Endothelial cell (in vitro differentiated cells): ENCODE results near the gene DPP9. TPM values are rescaled to one million over a fixed set of nuclear protein-coding genes. Genes with fewer than 3 reads are reported as not detected.

Experiments used
- DNase-seq: peaks from one replicate; pipeline ENCODE4 v3.0.0; 2021; ENCODE audit warnings: low spot score
- H3K27ac Mint-ChIP-seq: one replicate; pipeline ENCODE4 v1.8.0; 2021; ENCODE audit warnings: mixed read lengths, inconsistent platforms; ENCODE audit not compliant: unreplicated experiment
- H3K27me3 Mint-ChIP-seq: one replicate; pipeline ENCODE4 v1.8.0; 2021; ENCODE audit warnings: mild to moderate bottlenecking, moderate library complexity, mixed read lengths, inconsistent platforms; ENCODE audit not compliant: unreplicated experiment
- H3K36me3 Mint-ChIP-seq: one replicate; pipeline ENCODE4 v1.8.0; 2021; ENCODE audit warnings: mild to moderate bottlenecking, low read depth, mixed read lengths, inconsistent platforms; ENCODE audit not compliant: unreplicated experiment
- H3K4me1 Mint-ChIP-seq: one replicate; pipeline ENCODE4 v1.8.0; 2021; ENCODE audit warnings: mild to moderate bottlenecking, mixed read lengths, inconsistent platforms; ENCODE audit not compliant: unreplicated experiment
- H3K4me3 Mint-ChIP-seq: one replicate; pipeline ENCODE4 v1.8.0; 2021; ENCODE audit warnings: mild to moderate bottlenecking, mixed read lengths, inconsistent platforms; ENCODE audit not compliant: unreplicated experiment
- H3K9me3 Mint-ChIP-seq: one replicate; pipeline ENCODE4 v1.8.0; 2021; ENCODE audit warnings: mixed read lengths, inconsistent platforms; ENCODE audit not compliant: unreplicated experiment
- CTCF ChIP-seq: fragments of 200-600 bp; sonication (generic); IDR thresholded peaks from one replicate; pipeline ENCODE4 v1.5.0; 2021; ENCODE audit warnings: antibody characterized with exemption; ENCODE audit not compliant: unreplicated experiment
- total RNA-seq: library from RNA; stranded (reverse); fragmentation: NEBNext Ultra II Directional; extraction: Animal tissue kit (Norgen Biotek cat#: 25700); gene quantifications from one replicate; pipeline ENCODE4 v1.2.1, GENCODE V29; 2021; ENCODE audit not compliant: unreplicated experiment

DPP9 gene
- total RNA-seq, 1 donor from 2014 or later = 63.3 TPM

GRCh38 chr19:4704317-4704673 lies 19.3 kb downstream of the DPP9 start:
- H3K27ac Mint-ChIP-seq = no peak overlapping the region
- H3K27me3 Mint-ChIP-seq = peaks cover 4% of the 10 kb centered on the region
- H3K4me1 Mint-ChIP-seq = no peaks in the 10 kb centered on the region
- H3K36me3 Mint-ChIP-seq = peaks cover 30% of the 10 kb centered on the region
- no peak overlapping the region for H3K4me3 Mint-ChIP-seq
- no peaks in the 10 kb centered on the region for H3K9me3 Mint-ChIP-seq
- DNase-seq = no peak
- no peak for TF ChIP-seq CTCF

GRCh38 chr19:4703671-4704316 lies 19.8 kb downstream of the DPP9 start:
- peaks cover 27% of the 10 kb centered on the region for H3K36me3 Mint-ChIP-seq
- H3K4me1 Mint-ChIP-seq = no peaks in the 10 kb centered on the region
- DNase-seq = no peak
- TF ChIP-seq CTCF = no peak
- no peak overlapping the region for H3K27ac Mint-ChIP-seq
- no peak overlapping the region for H3K4me3 Mint-ChIP-seq
- no peaks in the 10 kb centered on the region for H3K9me3 Mint-ChIP-seq
- peaks cover 6% of the 10 kb centered on the region for H3K27me3 Mint-ChIP-seq

- no peak for TF ChIP-seq CTCF
- no peak for DNase-seq
- Mint-ChIP-seq H3K4me3 (peak overlapping the region; percentile 8), H3K27me3 (peaks cover 6% of the 10 kb centered on the region), H3K27ac (no peak overlapping the region), H3K9me3 (no peaks in the 10 kb centered on the region), H3K4me1 (no peaks in the 10 kb centered on the region), H3K36me3 (peaks cover 27% of the 10 kb centered on the region)
These were observed 20.9 kb downstream of the DPP9 start for GRCh38 chr19:4702764-4703163.

- TF ChIP-seq CTCF = no peak
- Mint-ChIP-seq H3K27me3 (peaks cover 6% of the 10 kb centered on the region), H3K27ac (no peak overlapping the region), H3K36me3 (peaks cover 35% of the 10 kb centered on the region), H3K9me3 (no peaks in the 10 kb centered on the region), H3K4me1 (no peaks in the 10 kb centered on the region), H3K4me3 (no peak overlapping the region)
- no peak for DNase-seq
These were observed 22.1 kb downstream of the DPP9 start for GRCh38 chr19:4701557-4701956.

- TF ChIP-seq CTCF = no peak
- H3K4me3 Mint-ChIP-seq = no peak overlapping the region
- peaks cover 6% of the 10 kb centered on the region for H3K27me3 Mint-ChIP-seq
- DNase-seq = no peak
- no peaks in the 10 kb centered on the region for H3K4me1 Mint-ChIP-seq
- H3K27ac Mint-ChIP-seq = no peak overlapping the region
- H3K36me3 Mint-ChIP-seq = peaks cover 38% of the 10 kb centered on the region
- no peaks in the 10 kb centered on the region for H3K9me3 Mint-ChIP-seq
These were observed 23.0 kb downstream of the DPP9 start for GRCh38 chr19:4700693-4700970.
